Neuronal stem cell (in vitro differentiated cells): Measurements from ENCODE around the gene ISG15.

Source experiments
- DNase-seq: peaks from one replicate; pipeline ENCODE4 v3.0.0-alpha.2; 2013; ENCODE audit warnings: low spot score
- H2AFZ ChIP-seq: one replicate; pipeline ENCODE4 v1.6.1; 2013; ENCODE audit warnings: mild to moderate bottlenecking, low read length, inconsistent platforms
- H2AK5ac ChIP-seq: 2 replicates; pipeline ENCODE4 v1.6.1; 2013; ENCODE audit warnings: low read depth, mild to moderate bottlenecking, inconsistent platforms, low read length, moderate library complexity, mixed read lengths
- H2BK120ac ChIP-seq: 2 replicates; pipeline ENCODE4 v1.6.1; 2013; ENCODE audit warnings: low read depth, mild to moderate bottlenecking, inconsistent platforms, low read length, moderate library complexity, mixed read lengths
- H2BK12ac ChIP-seq: one replicate; pipeline ENCODE4 v1.6.1; 2013; ENCODE audit warnings: low read length, inconsistent platforms
- H2BK15ac ChIP-seq: 2 replicates; pipeline ENCODE4 v1.6.1; 2013; ENCODE audit warnings: mild to moderate bottlenecking, low read length, inconsistent platforms, mixed read lengths
- H2BK5ac ChIP-seq: one replicate; pipeline ENCODE4 v1.6.1; 2013; ENCODE audit warnings: inconsistent platforms, mild to moderate bottlenecking, low read length, moderate library complexity
- H3K14ac ChIP-seq: one replicate; pipeline ENCODE4 v1.6.1; 2013; ENCODE audit warnings: low read length, inconsistent platforms
- H3K18ac ChIP-seq: 2 replicates; pipeline ENCODE4 v1.6.1; 2013; ENCODE audit warnings: low read length, inconsistent platforms
- H3K23ac ChIP-seq: 2 replicates; pipeline ENCODE4 v1.6.1; 2013; ENCODE audit warnings: low read depth, mild to moderate bottlenecking, mixed read lengths, low read length, inconsistent platforms; ENCODE audit not compliant: poor library complexity
- H3K27ac ChIP-seq: replicated peaks from 3 replicates; pipeline ENCODE4 v1.5.1; 2013; ENCODE audit warnings: low read length, inconsistent platforms
- H3K27me3 ChIP-seq, 3 experiments: 2 replicates each; pipeline ENCODE4 v1.6.1; 2013; ENCODE audit warnings: low read length in 3 of 3, mild to moderate bottlenecking in 2 of 3, inconsistent platforms in 1 of 3, low read depth in 1 of 3, mixed read lengths in 1 of 3, moderate library complexity in 1 of 3; ENCODE audit not compliant: control insufficient read depth in 3 of 3, insufficient read depth in 3 of 3
- H3K36me3 ChIP-seq, 2 donors: replicated peaks in 1 of 2; 2 replicates each; pipeline ENCODE4 v1.6.1; 2013; ENCODE audit warnings: low read length in 2 of 2; ENCODE audit not compliant: control insufficient read depth in 2 of 2, insufficient read depth in 2 of 2
- H3K4ac ChIP-seq: 2 replicates; pipeline ENCODE4 v1.6.1; 2013; ENCODE audit warnings: inconsistent platforms, mild to moderate bottlenecking, low read length, moderate library complexity
- H3K4me1 ChIP-seq, 2 donors: 1 replicate in 1 of 2; 2 replicates in 1 of 2; pipeline ENCODE4 v1.6.1; 2013; ENCODE audit warnings: low read length in 2 of 2, low read depth in 1 of 2; ENCODE audit not compliant: control insufficient read depth in 2 of 2, insufficient read depth in 1 of 2
- H3K4me2 ChIP-seq: one replicate; pipeline ENCODE4 v1.6.1; 2013; ENCODE audit warnings: mild to moderate bottlenecking, low read length, inconsistent platforms; ENCODE audit not compliant: insufficient read depth, poor library complexity, severe bottlenecking
- H3K4me3 ChIP-seq, 2 donors: 2 replicates each; pipeline ENCODE4 v1.5.1; 2013; ENCODE audit warnings: low read length in 2 of 2, mild to moderate bottlenecking in 2 of 2, inconsistent platforms in 1 of 2, moderate library complexity in 1 of 2
- H3K79me1 ChIP-seq: one replicate; pipeline ENCODE4 v1.6.1; 2013; ENCODE audit warnings: low read depth, mild to moderate bottlenecking, inconsistent platforms, low read length, moderate library complexity
- H3K9ac ChIP-seq: one replicate; pipeline ENCODE4 v1.6.1; 2013; ENCODE audit warnings: mild to moderate bottlenecking, low read depth, low read length, inconsistent platforms; ENCODE audit not compliant: poor library complexity
- H3K9me3 ChIP-seq, 2 donors: replicated peaks in 1 of 2; 2 replicates each; pipeline versions ENCODE3 to v1.6.1; 2013; ENCODE audit warnings: low read length in 2 of 2, mild to moderate bottlenecking in 2 of 2, inconsistent platforms in 1 of 2, low read depth in 1 of 2, mixed read lengths in 1 of 2, moderate library complexity in 1 of 2; ENCODE audit not compliant: control insufficient read depth in 2 of 2, insufficient read depth in 1 of 2
- H4K8ac ChIP-seq: one replicate; pipeline ENCODE4 v1.6.1; 2013; ENCODE audit warnings: low read depth, mild to moderate bottlenecking, inconsistent platforms, low read length, moderate library complexity
- H4K91ac ChIP-seq: one replicate; pipeline ENCODE4 v1.6.1; 2013; ENCODE audit warnings: low read length, low read depth, mild to moderate bottlenecking, inconsistent platforms; ENCODE audit not compliant: poor library complexity
- WGBS, 2 donors: extraction: QIAGEN DNeasy Blood & Tissue Kit; methylation state at CpG; one replicate each; pipeline ENCODE4 v1.1.7; 2013; ENCODE audit warnings: missing lambda C conversion rate in 2 of 2, mixed read lengths in 1 of 2; ENCODE audit not compliant: insufficient read length in 2 of 2, insufficient replicate concordance in 1 of 2; ENCODE audit errors: extremely low coverage in 2 of 2; 5-methylcytosine and 5-hydroxymethylcytosine counted together

The ISG15 gene

GRCh38 chr1:1043411-1043810 is 30.1 kb downstream of the ISG15 start:
- Histone ChIP-seq H3K79me1 (peaks cover 34% of the 10 kb centered on the region), H2BK12ac (no peak overlapping the region), H3K9ac (peak overlapping the region; percentile 60), H2AK5ac (no peak overlapping the region), H3K4me3 (no peak overlapping the region), H2BK5ac (peak overlapping the region; percentile 75), H3K9me3 (no peaks in the 10 kb centered on the region), H3K27ac (no peak overlapping the region), H4K8ac (peak overlapping the region; percentile 43), H2BK120ac (no peak overlapping the region), H3K4ac (no peak overlapping the region), H3K4me1 (peaks cover 2 to 13% of the 10 kb centered on the region in 2 donors), H3K23ac (peak overlapping the region; percentile 31), H3K4me2 (no peak overlapping the region), H3K14ac (no peak overlapping the region), H4K91ac (no peak overlapping the region), H3K18ac (no peak overlapping the region), H2BK15ac (no peak overlapping the region), H2AFZ (no peak overlapping the region), H3K36me3 (peaks cover 48 to 65% of the 10 kb centered on the region in 2 donors), H3K27me3 (no peaks in the 10 kb centered on the region)
- WGBS, 2 donors: no CpG with 5 or more reads among the region's 27 CpGs
- no peak for DNase-seq

GRCh38 chr1:1043921-1044320 is 30.6 kb downstream of the ISG15 start:
- Histone ChIP-seq H3K36me3 (peaks cover 47 to 66% of the 10 kb centered on the region in 2 donors), H3K14ac (no peak overlapping the region), H3K4me3 (no peak overlapping the region), H3K23ac (peak overlapping the region; percentile 31), H3K4me1 (peaks cover 2 to 11% of the 10 kb centered on the region in 2 donors), H2BK15ac (no peak overlapping the region), H3K4me2 (no peak overlapping the region), H3K27me3 (no peaks in the 10 kb centered on the region), H3K79me1 (peaks cover 34% of the 10 kb centered on the region), H2BK5ac (no peak overlapping the region), H2AFZ (no peak overlapping the region), H2BK12ac (no peak overlapping the region), H3K18ac (no peak overlapping the region), H3K9ac (no peak overlapping the region), H3K9me3 (no peaks in the 10 kb centered on the region), H2AK5ac (no peak overlapping the region), H4K91ac (no peak overlapping the region), H2BK120ac (no peak overlapping the region), H3K4ac (no peak overlapping the region), H3K27ac (no peak overlapping the region), H4K8ac (no peak overlapping the region)
- no CpG with 5 or more reads among the region's 33 CpGs for WGBS, 2 donors
- no peak for DNase-seq

- no CpG with 5 or more reads among the region's 34 CpGs for WGBS, 2 donors
- Histone ChIP-seq H3K27me3 (no peaks in the 10 kb centered on the region), H3K9me3 (no peaks in the 10 kb centered on the region), H4K8ac (no peak overlapping the region), H2BK15ac (no peak overlapping the region), H3K4me2 (no peak overlapping the region), H3K4me1 (peaks cover 0 to 7% of the 10 kb centered on the region in 2 donors), H3K4me3 (no peak overlapping the region), H3K23ac (peak overlapping the region; percentile 6), H2BK120ac (no peak overlapping the region), H3K79me1 (peaks cover 34% of the 10 kb centered on the region), H4K91ac (no peak overlapping the region), H2AK5ac (no peak overlapping the region), H3K9ac (no peak overlapping the region), H3K27ac (no peak overlapping the region), H2BK12ac (no peak overlapping the region), H2AFZ (no peak overlapping the region), H3K14ac (no peak overlapping the region), H3K18ac (peak overlapping the region; percentile 11), H3K4ac (no peak overlapping the region), H3K36me3 (peaks cover 50 to 71% of the 10 kb centered on the region in 2 donors), H2BK5ac (no peak overlapping the region)
- no peak for DNase-seq
Observed at GRCh38 chr1:1044455-1045078, 31.3 kb downstream of the ISG15 start.

- Histone ChIP-seq H3K23ac (peak overlapping the region; percentile 85), H2BK120ac (no peak overlapping the region), H3K18ac (no peak overlapping the region), H2AFZ (no peak overlapping the region), H2BK5ac (peak overlapping the region; percentile 53), H2BK15ac (no peak overlapping the region), H3K4me3 (no peak overlapping the region), H3K9ac (peak overlapping the region; percentile 44), H4K91ac (no peak overlapping the region), H3K36me3 (peaks cover 50 to 73% of the 10 kb centered on the region in 2 donors), H3K27ac (no peak overlapping the region), H3K4me1 (peaks cover 0 to 3% of the 10 kb centered on the region in 2 donors), H3K9me3 (no peaks in the 10 kb centered on the region), H3K79me1 (peaks cover 32% of the 10 kb centered on the region), H2BK12ac (no peak overlapping the region), H2AK5ac (no peak overlapping the region), H3K27me3 (no peaks in the 10 kb centered on the region), H3K4ac (no peak overlapping the region), H3K14ac (no peak overlapping the region), H4K8ac (no peak overlapping the region), H3K4me2 (no peak overlapping the region)
- DNase-seq: no peak
- no CpG with 5 or more reads among the region's 23 CpGs for WGBS, 2 donors
Observed at GRCh38 chr1:1045129-1045528, 31.8 kb downstream of the ISG15 start.
